CD14-positive monocyte (primary cell): ENCODE results near the gene ANKRD39. TPM values are rescaled to one million over a fixed set of nuclear protein-coding genes. Genes with fewer than 3 reads are reported as not detected.

Source experiments
- DNase-seq, 3 donors: peaks; one replicate each; pipeline ENCODE4 v3.0.0-alpha.2; 2011 to 2022
- H2AFZ ChIP-seq: 2 replicates; pipeline ENCODE4 v1.6.0; 2012; ENCODE audit warnings: mild to moderate bottlenecking, low read depth, low read length, inconsistent platforms; ENCODE audit not compliant: insufficient read depth, poor library complexity, severe bottlenecking
- H3K27ac ChIP-seq, 2 donors: 1 replicate in 1 of 2; 2 replicates in 1 of 2; pipeline ENCODE4 v1.5.1; 2012 to 2013; ENCODE audit warnings: low read length in 2 of 2, control low read depth in 1 of 2, inconsistent platforms in 1 of 2, low read depth in 1 of 2, mild to moderate bottlenecking in 1 of 2
- H3K27me3 ChIP-seq, 2 donors: one replicate each; pipeline versions ENCODE4 v1.6.0 to v1.6.1; 2011 to 2013; ENCODE audit warnings: low read length in 2 of 2; ENCODE audit not compliant: control insufficient read depth in 2 of 2, insufficient read depth in 2 of 2
- H3K36me3 ChIP-seq, 2 donors: replicated peaks in 1 of 2; 1 replicate in 1 of 2; 2 replicates in 1 of 2; pipeline versions ENCODE4 v1.5.1 to v1.6.1; 2012 to 2013; ENCODE audit warnings: low read length in 2 of 2, control low read depth in 1 of 2, inconsistent platforms in 1 of 2, mild to moderate bottlenecking in 1 of 2; ENCODE audit not compliant: insufficient read depth in 2 of 2, control insufficient read depth in 1 of 2
- H3K4me1 ChIP-seq, 2 donors: 1 replicate in 1 of 2; 2 replicates in 1 of 2; pipeline versions ENCODE4 v1.5.1 to v1.6.1; 2012 to 2013; ENCODE audit warnings: low read length in 2 of 2, control low read depth in 1 of 2, inconsistent platforms in 1 of 2, mild to moderate bottlenecking in 1 of 2, moderate library complexity in 1 of 2; ENCODE audit not compliant: insufficient read depth in 2 of 2, control insufficient read depth in 1 of 2
- H3K4me2 ChIP-seq: replicated peaks from 2 replicates; pipeline ENCODE3; 2012; ENCODE audit warnings: low read length, moderate library complexity, mild to moderate bottlenecking; ENCODE audit not compliant: poor library complexity, severe bottlenecking; ENCODE audit errors: extremely low read depth
- H3K4me3 ChIP-seq, 3 experiments: fragments of 200-600 bp in 1 of 3; sonication (generic) in 1 of 3; replicated peaks in 1 of 3; 1 replicate in 2 of 3; 2 replicates in 1 of 3; pipeline ENCODE4 v1.5.1; 2011 to 2013; ENCODE audit warnings: low read length in 3 of 3, mild to moderate bottlenecking in 3 of 3, control low read depth in 2 of 3, low read depth in 2 of 3, inconsistent platforms in 1 of 3, moderate library complexity in 1 of 3
- H3K79me2 ChIP-seq: 2 replicates; pipeline ENCODE4 v1.6.0; 2012; ENCODE audit warnings: mild to moderate bottlenecking, control low read depth, inconsistent platforms, low read length, moderate library complexity; ENCODE audit not compliant: insufficient read depth
- H3K9ac ChIP-seq: 2 replicates; pipeline ENCODE4 v1.6.0; 2017; ENCODE audit warnings: low read length, mild to moderate bottlenecking; ENCODE audit not compliant: insufficient read depth, poor library complexity, severe bottlenecking
- H3K9me3 ChIP-seq, 2 donors: replicated peaks in 1 of 2; 1 replicate in 1 of 2; 2 replicates in 1 of 2; pipeline versions ENCODE4 v1.5.1 to v1.6.1; 2012 to 2013; ENCODE audit warnings: low read length in 2 of 2, control low read depth in 1 of 2; ENCODE audit not compliant: control insufficient read depth in 1 of 2, insufficient read depth in 1 of 2
- H4K20me1 ChIP-seq: 2 replicates; pipeline ENCODE4 v1.6.0; 2012; ENCODE audit warnings: mild to moderate bottlenecking, low read length, control low read depth, moderate library complexity; ENCODE audit not compliant: insufficient read depth
- H3K27ac Mint-ChIP-seq, 7 donors: one replicate each; pipeline ENCODE4 v1.8.0; 2020; ENCODE audit warnings: mild to moderate bottlenecking in 7 of 7, mixed read lengths in 7 of 7, moderate library complexity in 6 of 7, inconsistent platforms in 2 of 7
- H3K27me3 Mint-ChIP-seq, 3 donors: one replicate each; pipeline ENCODE4 v1.8.0; 2021 to 2022; ENCODE audit warnings: low read depth in 3 of 3, mild to moderate bottlenecking in 3 of 3, mixed read lengths in 3 of 3, moderate library complexity in 3 of 3, inconsistent platforms in 1 of 3
- H3K36me3 Mint-ChIP-seq, 2 donors: one replicate each; pipeline ENCODE4 v1.8.0; 2020; ENCODE audit warnings: mixed read lengths in 2 of 2, inconsistent platforms in 1 of 2, mild to moderate bottlenecking in 1 of 2
- H3K4me1 Mint-ChIP-seq: one replicate; pipeline ENCODE4 v1.8.0; 2020; ENCODE audit warnings: mild to moderate bottlenecking, mixed read lengths
- H3K4me3 Mint-ChIP-seq, 2 donors: one replicate each; pipeline ENCODE4 v1.8.0; 2020; ENCODE audit warnings: mild to moderate bottlenecking in 2 of 2, mixed read lengths in 2 of 2, moderate library complexity in 1 of 2
- H3K9me3 Mint-ChIP-seq, 7 donors: one replicate each; pipeline ENCODE4 v1.8.0; 2020 to 2022; ENCODE audit warnings: mixed read lengths in 7 of 7, mild to moderate bottlenecking in 6 of 7, moderate library complexity in 6 of 7, inconsistent platforms in 2 of 7
- WGBS: methylation state at CpG from one replicate; pipeline ENCODE4 v1.1.5; 2013; ENCODE audit warnings: missing lambda C conversion rate; ENCODE audit not compliant: insufficient coverage; 5-methylcytosine and 5-hydroxymethylcytosine counted together
- intact Hi-C, 2 donors: fragments of 100-400 bp; cut with micrococcal nuclease; formaldehyde crosslinking; loops; one replicate each; pipeline versions ENCODE4 v1.15.0 to v1.15.1; 2023
- polyA plus RNA-seq, 3 donors: library from polyadenylated mRNA; depleted of rRNA in 1 of 3; unstranded in 2 of 3; stranded (reverse) in 1 of 3; fragments of 300-500 nt in 2 of 3; fragments of >200 nt in 1 of 3; fragmentation: Illumina TruSeq in 2 of 3; gene quantifications; 1 replicate in 2 of 3; 2 replicates in 1 of 3; pipeline ENCODE4 v1.2.3, GENCODE V29; 2012 to 2021
- TF ChIP-seq, protein P1 (sequence below): fragments of 200-600 bp; IDR thresholded peaks from one replicate; pipeline ENCODE4 v1.8.0; 2022; ENCODE audit warnings: antibody characterized with exemption, mild to moderate bottlenecking

Gene ANKRD39
- polyA plus RNA-seq, 3 donors, result 6.2 to 9.7 (median 9.0) TPM

DNA sequence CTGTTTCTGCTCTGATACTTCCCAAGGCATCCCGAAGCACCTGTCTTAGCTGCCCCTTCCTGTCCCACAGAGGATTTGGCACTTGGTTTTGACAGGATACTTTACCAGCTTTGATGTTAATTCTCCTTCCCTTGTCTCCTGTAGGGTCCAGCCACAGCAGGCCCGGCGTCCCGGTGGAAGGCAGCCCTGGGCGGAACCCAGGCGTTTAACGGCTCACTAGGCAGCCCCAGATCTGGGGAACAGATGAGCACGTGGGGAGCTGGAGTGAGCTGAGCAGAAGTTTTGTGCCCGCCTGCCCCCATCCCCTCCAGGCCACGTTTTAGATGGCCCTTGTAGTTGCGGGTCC lies 25.4 kb downstream of the ANKRD39 start:
- H3K27me3 ChIP-seq, result no peaks in the 10 kb centered on the region
- no peak overlapping the region for H3K4me2 ChIP-seq
- H4K20me1 ChIP-seq, result no peaks in the 10 kb centered on the region
- H3K36me3 ChIP-seq, result peaks cover 69 to 74% of the 10 kb centered on the region in 2 donors
- no peak for DNase-seq
- H3K4me3 ChIP-seq, result no peak overlapping the region
- 94% methylated on average over 11 of the region's 11 CpGs for WGBS
- Mint-ChIP-seq H3K27me3 (peaks cover 0 to 2% (median 1%) of the 10 kb centered on the region in 3 donors), H3K4me1 (no peaks in the 10 kb centered on the region), H3K36me3 (peaks cover 74 to 86% of the 10 kb centered on the region in 2 donors), H3K27ac (peak overlapping the region in 3 of 7 donors; percentile 26 to 57 (median 49)), H3K4me3 (no peak overlapping the region), H3K9me3 (no peaks in the 10 kb centered on the region)
- H3K79me2 ChIP-seq, result no peaks in the 10 kb centered on the region
- intact Hi-C loops, result no loop called here
- no peaks in the 10 kb centered on the region for H3K9me3 ChIP-seq
- H3K9ac ChIP-seq, result no peak overlapping the region
- no peak overlapping the region for H3K27ac ChIP-seq
- TF ChIP-seq, protein P1, sequence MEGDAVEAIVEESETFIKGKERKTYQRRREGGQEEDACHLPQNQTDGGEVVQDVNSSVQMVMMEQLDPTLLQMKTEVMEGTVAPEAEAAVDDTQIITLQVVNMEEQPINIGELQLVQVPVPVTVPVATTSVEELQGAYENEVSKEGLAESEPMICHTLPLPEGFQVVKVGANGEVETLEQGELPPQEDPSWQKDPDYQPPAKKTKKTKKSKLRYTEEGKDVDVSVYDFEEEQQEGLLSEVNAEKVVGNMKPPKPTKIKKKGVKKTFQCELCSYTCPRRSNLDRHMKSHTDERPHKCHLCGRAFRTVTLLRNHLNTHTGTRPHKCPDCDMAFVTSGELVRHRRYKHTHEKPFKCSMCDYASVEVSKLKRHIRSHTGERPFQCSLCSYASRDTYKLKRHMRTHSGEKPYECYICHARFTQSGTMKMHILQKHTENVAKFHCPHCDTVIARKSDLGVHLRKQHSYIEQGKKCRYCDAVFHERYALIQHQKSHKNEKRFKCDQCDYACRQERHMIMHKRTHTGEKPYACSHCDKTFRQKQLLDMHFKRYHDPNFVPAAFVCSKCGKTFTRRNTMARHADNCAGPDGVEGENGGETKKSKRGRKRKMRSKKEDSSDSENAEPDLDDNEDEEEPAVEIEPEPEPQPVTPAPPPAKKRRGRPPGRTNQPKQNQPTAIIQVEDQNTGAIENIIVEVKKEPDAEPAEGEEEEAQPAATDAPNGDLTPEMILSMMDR, result no peak
- no peaks in the 10 kb centered on the region for H3K4me1 ChIP-seq
- H2AFZ ChIP-seq, result no peak overlapping the region

DNA sequence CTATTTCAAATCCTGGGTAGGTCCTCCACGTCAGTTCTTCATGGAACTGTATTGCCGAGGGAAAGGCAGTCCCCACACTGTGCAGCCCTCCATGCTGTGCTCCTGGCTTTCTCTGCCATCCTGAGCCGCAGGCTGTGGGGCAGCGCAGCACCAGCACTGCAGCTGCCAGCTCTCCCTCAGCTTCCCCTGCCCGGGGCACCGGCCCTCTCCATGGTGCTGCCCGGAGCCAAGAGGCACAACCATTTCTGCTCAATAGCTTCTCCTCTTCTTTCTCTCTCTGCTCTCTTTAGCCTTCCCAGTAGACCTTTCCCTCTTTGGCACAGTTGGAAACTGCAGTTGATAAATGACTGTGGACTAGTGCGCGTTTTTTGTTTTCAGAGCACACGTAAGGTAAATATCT lies 26.1 kb downstream of the ANKRD39 start:
- Mint-ChIP-seq H3K36me3 (peaks cover 72 to 93% of the 10 kb centered on the region in 2 donors), H3K27ac (no peak overlapping the region), H3K27me3 (peaks cover 0 to 2% (median 1%) of the 10 kb centered on the region in 3 donors), H3K9me3 (no peaks in the 10 kb centered on the region), H3K4me1 (no peaks in the 10 kb centered on the region), H3K4me3 (no peak overlapping the region)
- no peaks in the 10 kb centered on the region for H4K20me1 ChIP-seq
- peaks cover 74 to 79% of the 10 kb centered on the region in 2 donors for H3K36me3 ChIP-seq
- H3K79me2 ChIP-seq, result no peaks in the 10 kb centered on the region
- intact Hi-C loops, result no loop called here
- H2AFZ ChIP-seq, result no peak overlapping the region
- no peak overlapping the region for H3K4me2 ChIP-seq
- WGBS, result 96% methylated on average over 7 of the region's 10 CpGs
- no peak overlapping the region for H3K9ac ChIP-seq
- no peaks in the 10 kb centered on the region for H3K27me3 ChIP-seq
- no peaks in the 10 kb centered on the region for H3K9me3 ChIP-seq
- TF ChIP-seq, protein P1, result no peak
- no peak overlapping the region for H3K27ac ChIP-seq
- H3K4me1 ChIP-seq, result no peaks in the 10 kb centered on the region
- no peak for DNase-seq
- no peak overlapping the region for H3K4me3 ChIP-seq
